ENCODE results near the gene TUB. TPM values are rescaled to one million over a fixed set of nuclear protein-coding genes. Genes with fewer than 3 reads are reported as not detected.
A peak's percentile ranks its signal among the peaks of the same experiment; 100 is the strongest.

TUB gene
- polyA plus RNA-seq, 1 experiment, result 11.8 TPM

GRCh38 chr11:8033305-8034105 lies 47.5 kb upstream of the TUB start:
- Histone ChIP-seq H3K27me3 (ENCODE audit: control insufficient read depth, insufficient read depth, low read length) (no peaks in the 10 kb centered on the region), H3K36me3 (ENCODE audit: control insufficient read depth, insufficient read depth, low read length) (no peaks in the 10 kb centered on the region), H3K4me3 (ENCODE audit: low read depth, low read length) (no peak overlapping the region)
- peak; percentile 93 for TF ChIP-seq CTCF (IDR thresholded peaks at IDR 0.05; ENCODE audit: insufficient read depth, low read depth, low read length)
- DNase-seq (ENCODE audit: low read depth), result no peak
- ChIA-PET CTCF (interaction anchor here (0.8 to 12.1 kb wide), 26 partner anchors 11 to 189 kb away, joined by 3 to 441 read pairs (median 8); no protein-coding TSS in a partner anchor), POLR2A (no interaction called here)

GRCh38 chr11:8034106-8034585 lies 46.9 kb upstream of the TUB start:
- H3K27me3 ChIP-seq (ENCODE audit: control insufficient read depth, insufficient read depth, low read length), result no peaks in the 10 kb centered on the region
- DNase-seq (ENCODE audit: low read depth), result no peak
- CTCF ChIA-PET, result interaction anchor here (0.8 to 12.1 kb wide), 16 partner anchors 10 to 71 kb away, joined by 3 to 441 read pairs (median 14); no protein-coding TSS in a partner anchor
- no peak for TF ChIP-seq CTCF (IDR thresholded peaks at IDR 0.05; ENCODE audit: insufficient read depth, low read depth, low read length)
- POLR2A ChIA-PET, result no interaction called here
- no peak overlapping the region for H3K4me3 ChIP-seq (ENCODE audit: low read depth, low read length)
- no peaks in the 10 kb centered on the region for H3K36me3 ChIP-seq (ENCODE audit: control insufficient read depth, insufficient read depth, low read length)

- ChIA-PET CTCF (interaction anchor here (0.6 to 12.1 kb wide), 12 partner anchors 12 to 72 kb away, joined by 3 to 441 read pairs (median 15); no protein-coding TSS in a partner anchor), POLR2A (no interaction called here)
- Histone ChIP-seq H3K36me3 (ENCODE audit: control insufficient read depth, insufficient read depth, low read length) (no peaks in the 10 kb centered on the region), H3K27me3 (ENCODE audit: control insufficient read depth, insufficient read depth, low read length) (no peaks in the 10 kb centered on the region), H3K4me3 (ENCODE audit: low read depth, low read length) (no peak overlapping the region)
- TF ChIP-seq CTCF (IDR thresholded peaks at IDR 0.05; ENCODE audit: insufficient read depth, low read depth, low read length), result no peak
- no peak for DNase-seq (ENCODE audit: low read depth)
Measured at GRCh38 chr11:8034604-8035190, 46.3 kb upstream of the TUB start.

- no peaks in the 10 kb centered on the region for H3K36me3 ChIP-seq (ENCODE audit: control insufficient read depth, insufficient read depth, low read length)
- ChIA-PET CTCF (interaction anchor here (0.6 to 12.1 kb wide), 10 partner anchors 12 to 72 kb away, joined by 3 to 441 read pairs (median 12); no protein-coding TSS in a partner anchor), POLR2A (no interaction called here)
- no peak for DNase-seq (ENCODE audit: low read depth)
- no peak for TF ChIP-seq CTCF (IDR thresholded peaks at IDR 0.05; ENCODE audit: insufficient read depth, low read depth, low read length)
- no peaks in the 10 kb centered on the region for H3K27me3 ChIP-seq (ENCODE audit: control insufficient read depth, insufficient read depth, low read length)
- H3K4me3 ChIP-seq (ENCODE audit: low read depth, low read length), result no peak overlapping the region
Measured at GRCh38 chr11:8035200-8035855, 45.7 kb upstream of the TUB start.

Measured in BJ (cell line).